GM18505 (cell line): ENCODE results near the gene DLGAP1.
"Not testable (repeated sequence)": the region's sequence is repeated elsewhere in the genome, so short reads cannot be mapped to it uniquely, and the experiment has no call there.

ENCODE experiments used
- ATAC-seq: cut with Tn5 transposase; IDR thresholded peaks from one replicate; pipeline ENCODE4 v1.9.1; 2021; ENCODE audit not compliant: unreplicated experiment
- POLR2A ChIP-seq: IDR thresholded peaks from 4 replicates; pipeline ENCODE4 v1.6.1; 2011; ENCODE audit warnings: borderline replicate concordance; ENCODE audit not compliant: insufficient read depth, insufficient read length; ENCODE audit errors: extremely low read depth

Gene DLGAP1

DNA sequence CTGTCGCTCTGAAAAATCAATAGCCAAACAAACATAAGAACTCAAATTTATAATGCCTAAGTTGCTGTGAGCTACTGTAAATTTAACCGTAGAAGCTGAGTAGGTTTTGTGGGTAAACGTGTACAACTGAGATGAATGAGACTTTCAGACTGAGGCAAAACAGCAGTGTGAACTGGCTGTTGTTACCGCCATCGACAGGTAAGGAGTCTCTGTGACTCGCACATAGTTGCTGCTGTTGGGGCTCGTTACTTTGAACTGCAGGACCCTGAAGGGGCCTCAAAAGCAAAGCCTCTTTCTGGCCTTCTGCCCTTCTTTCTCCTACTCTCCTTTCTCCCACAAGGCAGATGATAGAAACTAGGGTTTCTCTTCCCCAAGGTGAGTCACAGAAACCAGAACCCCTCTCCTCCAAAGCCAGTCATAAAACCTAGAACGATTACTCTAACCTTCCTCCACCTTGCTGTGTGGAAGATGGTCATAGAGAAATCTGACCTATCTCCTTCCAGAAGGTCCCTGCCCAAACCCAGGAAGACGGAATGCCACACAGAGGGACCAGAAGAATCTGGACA is 101.2 kb downstream of the DLGAP1 start:
- TF ChIP-seq POLR2A = no peak
- ATAC-seq = no peak

DNA sequence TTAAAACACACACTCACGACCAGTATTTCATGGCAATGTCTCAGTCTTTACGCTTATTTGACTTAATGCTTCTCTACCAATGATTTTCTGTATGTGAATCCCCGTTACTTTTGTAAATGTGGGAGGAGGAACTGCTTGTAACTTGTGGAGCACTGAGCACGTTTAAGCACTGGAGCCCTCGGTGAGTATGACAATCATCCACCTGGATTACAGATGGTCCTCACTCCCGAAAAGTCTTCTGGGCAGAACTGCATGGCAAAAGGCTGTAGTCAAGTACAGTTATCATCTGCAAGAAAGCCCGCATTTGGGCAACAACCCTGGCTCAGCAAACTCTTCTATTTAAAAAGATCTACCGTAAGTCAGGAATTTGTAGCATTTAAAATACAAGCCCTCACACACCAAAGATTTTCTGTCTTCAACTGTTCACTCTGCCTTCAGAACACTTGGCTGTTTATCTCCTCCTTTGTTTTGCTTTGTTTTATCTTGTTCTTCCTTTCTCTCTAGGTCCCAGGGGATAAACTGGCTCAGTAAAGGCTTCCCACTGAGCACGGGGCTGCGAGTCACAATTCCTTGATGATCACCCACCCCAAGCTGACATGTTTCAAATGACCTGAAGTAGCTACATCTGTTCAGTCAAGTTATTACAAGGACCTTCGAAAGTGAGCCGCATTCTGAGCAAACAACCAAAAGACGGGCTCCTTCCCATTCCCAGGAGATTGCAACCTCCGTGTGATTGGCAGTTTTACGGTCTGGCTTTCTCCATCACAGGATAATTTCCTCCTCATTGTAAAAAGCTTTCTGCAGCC is 102.2 kb downstream of the DLGAP1 start:
- ATAC-seq = no peak
- TF ChIP-seq POLR2A = no peak

DNA sequence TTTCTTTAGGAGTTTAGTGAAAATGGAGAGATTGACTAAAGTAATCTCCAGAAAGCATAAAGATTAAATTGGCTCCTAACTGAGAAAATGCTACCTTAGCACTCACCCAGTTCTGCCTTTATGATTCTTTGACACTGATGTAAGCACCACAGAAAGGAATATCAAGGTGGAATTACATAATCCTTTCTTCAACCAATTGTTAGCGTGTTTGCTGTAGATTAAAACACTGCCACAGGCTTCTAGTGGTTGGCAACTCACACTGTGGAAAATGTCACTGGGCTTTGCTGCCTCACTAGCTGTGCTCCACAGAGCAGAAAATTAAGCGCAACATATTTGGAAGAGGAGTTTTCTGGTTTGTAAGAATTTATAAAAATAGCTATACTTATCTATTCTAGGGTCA is 104.1 kb downstream of the DLGAP1 start:
- ATAC-seq = no peak
- TF ChIP-seq POLR2A = no peak

DNA sequence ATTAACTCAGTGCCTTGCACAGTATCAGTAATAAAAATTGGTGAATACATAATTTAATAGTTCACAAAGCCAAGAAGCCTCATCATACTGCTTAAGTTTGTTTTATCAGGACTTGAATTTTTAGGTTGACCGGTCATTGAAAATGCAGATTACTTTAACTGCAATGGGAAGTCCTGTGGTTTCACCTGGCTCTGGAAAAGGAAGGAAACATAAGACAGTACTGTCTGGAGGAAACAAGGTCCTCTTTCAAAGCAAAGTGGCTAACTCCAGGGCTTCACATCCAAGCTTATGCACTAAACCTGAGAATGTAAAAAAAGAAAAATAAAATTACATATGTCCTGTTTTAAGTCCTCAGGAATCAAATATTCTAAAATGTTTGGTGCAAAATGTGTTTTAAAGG is 119.7 kb downstream of the DLGAP1 start:
- no peak for ATAC-seq
- TF ChIP-seq POLR2A = no peak

DNA sequence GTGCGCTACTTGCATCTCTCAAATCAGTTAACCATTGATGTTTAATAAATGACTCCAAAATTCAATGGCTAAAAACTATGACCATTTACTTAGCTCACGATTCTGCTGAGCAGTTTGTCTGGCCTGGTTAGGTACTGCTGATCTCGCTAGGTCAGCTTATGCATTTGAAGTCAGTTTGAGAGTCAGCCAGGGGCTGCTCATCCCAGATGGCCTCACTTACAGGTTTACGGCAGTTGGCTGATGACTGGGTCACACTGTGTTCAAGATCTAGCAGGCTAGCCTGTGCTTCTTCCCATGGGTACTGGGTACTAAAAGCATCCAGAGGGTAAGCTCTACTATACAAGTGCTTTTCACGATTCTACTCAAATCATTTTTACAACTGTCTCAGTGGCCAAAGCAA is 122.1 kb downstream of the DLGAP1 start:
- no peak for TF ChIP-seq POLR2A
- ATAC-seq = no peak

DNA sequence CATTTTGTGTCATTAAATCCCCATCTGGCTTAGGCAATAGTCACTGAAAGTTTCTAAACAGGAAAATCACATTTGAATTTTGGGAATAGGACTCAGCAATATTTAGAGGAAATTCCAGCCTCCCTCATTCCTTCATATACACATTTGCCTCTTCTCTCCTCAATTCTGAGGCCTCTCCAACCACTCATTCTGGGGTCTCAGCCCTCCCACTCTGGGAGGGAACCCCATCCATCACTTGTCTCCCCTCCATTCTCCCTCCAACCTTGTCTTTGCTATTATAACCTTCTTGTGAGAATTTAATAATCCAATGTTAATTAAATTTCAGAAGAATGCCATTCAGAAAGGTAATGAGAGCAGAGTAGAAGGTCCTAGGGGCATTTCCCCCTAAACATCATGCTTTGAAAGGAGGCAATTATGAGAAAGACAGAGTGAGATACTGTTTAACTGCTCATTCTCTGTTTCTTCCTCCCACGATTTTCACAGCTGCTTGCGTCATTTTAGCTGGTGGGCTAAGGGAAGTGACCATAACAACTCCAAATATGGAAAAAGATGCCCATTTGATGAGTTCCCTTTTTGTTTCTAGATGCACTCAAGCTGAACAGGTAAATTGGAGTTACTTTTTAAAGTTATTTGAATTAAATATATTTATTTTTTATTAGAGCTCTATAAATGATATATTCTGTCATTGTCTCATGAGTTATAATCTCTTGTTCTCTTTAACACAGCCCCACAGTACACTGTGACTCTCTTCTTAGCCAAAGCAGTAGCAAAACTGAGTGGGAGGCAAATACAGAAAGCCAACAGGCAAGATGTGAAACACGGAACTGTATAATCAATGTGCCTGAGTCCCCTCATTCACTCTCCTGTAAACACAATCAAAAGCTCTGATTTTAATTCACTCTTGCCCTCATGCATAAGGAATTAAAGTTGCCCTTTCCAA is 135.1 kb downstream of the DLGAP1 start:
- no peak for TF ChIP-seq POLR2A
- ATAC-seq = no peak

DNA sequence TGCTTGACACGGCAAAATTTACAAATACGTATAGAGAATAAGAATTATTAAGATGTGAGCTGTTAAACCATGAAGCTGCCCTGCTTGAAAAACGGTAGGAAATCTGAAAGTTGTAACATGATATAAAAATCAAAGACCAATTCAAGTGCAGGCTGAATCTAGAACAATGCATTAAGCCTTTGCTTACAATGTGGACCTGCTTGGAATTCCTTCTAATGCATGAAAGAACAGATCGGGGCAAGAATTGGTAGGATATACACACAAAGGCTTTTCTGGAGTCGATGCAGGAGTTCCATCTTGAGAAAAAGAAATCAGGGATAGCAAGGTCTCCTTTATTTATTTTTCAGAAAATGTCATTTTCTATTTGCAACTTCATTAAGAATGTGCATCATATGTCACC is 136.8 kb downstream of the DLGAP1 start:
- ATAC-seq = no peak
- no peak for TF ChIP-seq POLR2A

DNA sequence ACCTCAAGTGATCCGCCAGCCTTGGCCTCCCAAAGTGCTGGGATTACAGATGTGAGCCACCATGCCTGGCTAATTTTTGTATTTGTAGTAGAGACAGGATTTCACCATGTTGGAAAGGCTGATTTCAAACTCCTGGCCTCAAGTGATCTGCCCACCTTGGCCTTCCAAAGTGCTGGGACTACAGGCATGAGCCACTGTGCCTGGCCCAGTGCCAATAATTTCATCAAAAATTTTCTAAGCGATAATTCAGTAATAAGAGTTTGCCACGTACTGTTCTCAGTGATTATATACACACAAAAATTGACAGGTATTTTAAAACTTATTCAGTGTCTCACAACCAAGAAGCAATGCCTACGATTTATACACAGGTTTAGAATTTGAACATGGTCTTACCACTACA is 143.2 kb downstream of the DLGAP1 start:
- ATAC-seq = not testable (repeated sequence)

DNA sequence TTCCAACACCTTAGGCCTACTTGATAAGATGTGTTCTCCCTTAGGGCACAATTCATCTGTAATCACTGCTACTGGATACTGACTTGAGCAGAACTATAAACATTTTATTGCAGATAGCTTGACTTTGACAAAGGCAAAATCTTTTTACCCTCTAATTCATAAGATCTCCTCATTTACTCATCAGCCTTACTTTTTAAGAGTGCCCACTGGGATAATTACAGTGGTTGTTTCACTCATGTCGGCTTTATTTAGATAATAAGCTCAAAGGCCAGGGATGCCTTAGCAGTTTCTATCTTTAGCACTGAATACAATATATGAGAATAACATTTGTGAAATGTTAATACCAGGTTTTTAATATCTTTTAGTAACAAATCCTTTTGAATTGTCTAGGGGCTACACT is 144.0 kb downstream of the DLGAP1 start:
- no peak for ATAC-seq
- no peak for TF ChIP-seq POLR2A

DNA sequence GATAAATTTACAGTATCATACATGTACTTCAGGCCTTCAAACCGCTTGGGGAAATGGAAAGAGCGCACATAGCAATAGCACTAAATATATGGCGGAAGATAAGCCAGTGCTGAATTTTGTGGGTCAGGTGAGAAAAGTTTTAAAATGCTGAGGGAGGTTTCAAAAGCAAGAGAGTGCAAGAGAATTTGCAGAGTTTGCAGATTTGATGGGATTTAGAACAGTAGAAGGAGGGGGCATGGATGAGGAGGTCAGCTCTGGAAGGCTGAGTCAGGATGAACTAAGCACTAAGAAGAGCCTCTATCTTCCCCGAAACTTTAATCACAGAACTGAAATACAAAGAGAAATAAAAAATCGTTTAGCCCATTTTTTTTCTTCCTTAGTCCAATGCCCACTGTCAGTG is 145.9 kb downstream of the DLGAP1 start:
- no peak for ATAC-seq

DNA sequence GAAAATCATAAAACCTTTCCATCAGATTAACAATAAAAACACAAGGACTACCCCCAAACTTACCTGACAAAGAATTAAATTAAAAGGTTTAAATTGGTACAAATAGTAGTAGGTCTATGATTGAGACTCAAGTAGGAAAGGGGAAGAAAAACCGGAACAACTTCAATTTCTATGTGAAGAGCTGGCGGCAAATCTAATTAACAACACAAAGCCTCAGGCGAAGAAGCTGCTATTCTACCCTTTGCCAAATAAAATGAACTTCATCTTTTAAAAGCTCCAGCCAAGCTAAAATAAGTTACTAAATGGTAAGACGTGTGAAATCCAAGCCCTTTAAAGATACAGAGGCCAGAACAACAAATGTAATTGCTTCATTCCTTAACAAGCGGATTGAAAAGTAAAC is 146.5 kb downstream of the DLGAP1 start:
- no peak for TF ChIP-seq POLR2A
- ATAC-seq = no peak

More for the DNA sequence above, 145.9 kb downstream of the DLGAP1 start:
- TF ChIP-seq POLR2A = no peak

DNA sequence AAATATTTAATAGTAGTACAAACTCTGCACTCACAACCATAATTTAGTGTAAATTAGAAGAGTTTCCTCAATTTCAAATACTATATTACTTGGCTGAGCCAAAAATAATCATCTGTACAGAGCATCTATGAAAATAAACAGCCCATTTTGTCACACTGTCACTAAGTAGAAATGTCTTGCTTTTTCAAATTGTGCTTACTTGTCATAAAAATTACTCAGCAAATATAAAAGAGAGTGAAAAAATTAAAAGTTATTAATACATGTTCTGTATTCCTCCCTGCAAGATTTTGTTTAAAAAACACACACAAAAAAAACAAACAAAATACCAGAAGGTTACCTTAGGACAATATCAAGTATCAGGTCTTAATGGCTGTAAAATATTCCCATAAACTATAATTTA is 155.7 kb downstream of the DLGAP1 start:
- TF ChIP-seq POLR2A = no peak

DNA sequence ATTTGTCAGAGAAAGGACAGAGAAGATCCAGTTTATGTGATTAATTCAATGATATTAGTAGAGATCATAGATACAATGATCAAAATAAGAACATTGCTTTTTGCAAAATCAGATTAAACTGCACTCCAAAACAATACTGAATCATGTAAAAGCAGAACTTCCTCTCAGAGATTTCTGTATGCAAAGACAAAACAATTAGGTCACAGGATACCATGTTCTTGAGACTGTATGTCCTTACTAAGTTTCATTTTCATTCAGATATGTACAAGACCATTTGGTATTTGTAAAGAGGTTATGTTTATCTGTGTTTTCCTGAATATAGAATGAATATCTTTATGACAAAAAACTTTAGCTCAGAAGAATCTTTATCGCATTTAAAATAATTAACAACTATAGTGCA is 161.8 kb downstream of the DLGAP1 start:
- no peak for ATAC-seq
- TF ChIP-seq POLR2A = no peak

More for the DNA sequence above, 155.7 kb downstream of the DLGAP1 start:
- ATAC-seq = no peak
